ENCODE data around the gene TMPRSS9.

GRCh38 chr19:2323707-2324106 lies 36.4 kb upstream of the TMPRSS9 start:
- TF ChIP-seq CTCF (IDR thresholded peaks at IDR 0.05), result no peak
- no peak for TF ChIP-seq SIN3A (IDR thresholded peaks at IDR 0.05; ENCODE audit: borderline replicate concordance, insufficient read depth, low read depth, low read length)
- no peak for TF ChIP-seq POLR2AphosphoS5 (IDR thresholded peaks at IDR 0.05; ENCODE audit: low read depth, low read length)
